Parathyroid adenoma (tissue), 2 donors: ENCODE results near the gene SEMA4C.

ENCODE experiments used
- H2AFZ ChIP-seq: fragments of 300-600 bp; sonication (generic); one replicate; pipeline ENCODE4 v1.7.0; 2017; ENCODE audit warnings: antibody characterized with exemption, mild to moderate bottlenecking
- H3K27ac ChIP-seq: fragments of 300-600 bp; sonication (generic); one replicate; pipeline ENCODE4 v1.7.0; 2017
- H3K27me3 ChIP-seq: fragments of 300-600 bp; sonication (generic); one replicate; pipeline ENCODE4 v1.7.0; 2017; ENCODE audit warnings: low read length; ENCODE audit not compliant: control insufficient read depth, insufficient read depth
- H3K36me3 ChIP-seq: fragments of 300-600 bp; sonication (generic); one replicate; pipeline ENCODE4 v1.7.0; 2017; ENCODE audit warnings: low read length; ENCODE audit not compliant: control insufficient read depth, insufficient read depth
- H3K4me1 ChIP-seq: fragments of 300-600 bp; sonication (generic); one replicate; pipeline ENCODE4 v1.7.0; 2017; ENCODE audit warnings: control low read depth
- H3K4me2 ChIP-seq: fragments of 300-600 bp; sonication (generic); one replicate; pipeline ENCODE4 v1.7.0; 2017; ENCODE audit warnings: low read length
- H3K4me3 ChIP-seq: fragments of 300-600 bp; sonication (generic); one replicate; pipeline ENCODE4 v1.7.0; 2017; ENCODE audit warnings: low read depth, low read length
- H3K79me2 ChIP-seq: fragments of 300-600 bp; sonication (generic); one replicate; pipeline ENCODE4 v1.7.0; 2017; ENCODE audit warnings: control low read depth
- H3K9ac ChIP-seq: fragments of 300-600 bp; sonication (generic); one replicate; pipeline ENCODE4 v1.7.0; 2017; ENCODE audit warnings: mild to moderate bottlenecking
- H3K9me3 ChIP-seq: fragments of 300-600 bp; sonication (generic); one replicate; pipeline ENCODE4 v1.7.0; 2017; ENCODE audit warnings: low read length; ENCODE audit not compliant: control insufficient read depth
- TF ChIP-seq, protein P1 (sequence below): fragments of 300-600 bp; sonication (generic); IDR thresholded peaks from one replicate; pipeline ENCODE4 v1.7.0; 2017; ENCODE audit warnings: antibody characterized with exemption, mild to moderate bottlenecking
- donor health status: primary hyperparathyroidism.

SEMA4C gene

DNA sequence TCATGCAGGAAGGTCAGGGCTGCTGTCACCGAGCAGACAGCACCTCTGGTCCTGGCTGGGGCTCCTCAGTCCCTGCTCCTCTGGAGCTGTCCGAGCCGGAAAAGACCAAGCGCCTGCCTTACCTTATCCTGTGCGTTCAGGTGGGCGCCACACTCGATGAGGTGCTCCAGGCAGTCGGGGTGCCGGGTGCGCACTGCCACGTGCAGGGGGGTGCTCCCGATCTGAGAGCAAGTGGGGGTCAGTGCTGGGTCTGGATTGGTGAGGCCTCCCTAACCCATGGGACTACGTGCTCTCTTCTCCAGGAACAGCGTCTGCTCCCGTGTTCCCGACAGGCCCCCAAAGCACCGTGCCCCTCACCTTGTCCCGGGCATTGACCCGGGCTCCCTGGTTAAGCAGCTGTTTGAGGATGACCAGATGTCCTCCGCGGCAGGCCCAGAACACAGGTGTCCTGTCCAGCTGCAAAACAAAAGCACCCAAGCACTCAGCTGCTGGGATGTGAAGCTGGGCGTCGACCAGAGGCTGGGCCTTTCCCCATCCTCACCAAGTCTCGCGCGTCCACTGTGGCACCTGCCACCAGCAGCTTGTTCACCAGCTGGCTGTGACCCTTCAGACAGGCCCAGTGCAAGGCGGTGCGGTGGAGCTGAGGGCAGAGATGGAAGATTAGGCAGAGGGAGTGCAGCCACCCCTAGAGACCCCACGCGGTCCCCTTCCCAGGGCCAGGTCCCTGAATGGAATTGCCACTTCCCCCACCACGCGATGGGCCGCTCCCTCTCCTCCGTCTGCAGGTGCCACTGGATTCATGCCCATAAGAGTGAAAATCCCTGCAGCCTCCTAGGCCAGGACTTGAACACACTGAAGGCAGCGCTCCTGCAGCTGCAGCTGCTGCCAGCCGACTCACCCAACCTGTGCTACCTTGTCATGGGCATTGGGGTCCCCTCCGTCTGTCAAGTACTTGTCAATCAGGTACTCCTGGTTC is 29.7 kb downstream of the SEMA4C start:
- TF ChIP-seq, protein P1, sequence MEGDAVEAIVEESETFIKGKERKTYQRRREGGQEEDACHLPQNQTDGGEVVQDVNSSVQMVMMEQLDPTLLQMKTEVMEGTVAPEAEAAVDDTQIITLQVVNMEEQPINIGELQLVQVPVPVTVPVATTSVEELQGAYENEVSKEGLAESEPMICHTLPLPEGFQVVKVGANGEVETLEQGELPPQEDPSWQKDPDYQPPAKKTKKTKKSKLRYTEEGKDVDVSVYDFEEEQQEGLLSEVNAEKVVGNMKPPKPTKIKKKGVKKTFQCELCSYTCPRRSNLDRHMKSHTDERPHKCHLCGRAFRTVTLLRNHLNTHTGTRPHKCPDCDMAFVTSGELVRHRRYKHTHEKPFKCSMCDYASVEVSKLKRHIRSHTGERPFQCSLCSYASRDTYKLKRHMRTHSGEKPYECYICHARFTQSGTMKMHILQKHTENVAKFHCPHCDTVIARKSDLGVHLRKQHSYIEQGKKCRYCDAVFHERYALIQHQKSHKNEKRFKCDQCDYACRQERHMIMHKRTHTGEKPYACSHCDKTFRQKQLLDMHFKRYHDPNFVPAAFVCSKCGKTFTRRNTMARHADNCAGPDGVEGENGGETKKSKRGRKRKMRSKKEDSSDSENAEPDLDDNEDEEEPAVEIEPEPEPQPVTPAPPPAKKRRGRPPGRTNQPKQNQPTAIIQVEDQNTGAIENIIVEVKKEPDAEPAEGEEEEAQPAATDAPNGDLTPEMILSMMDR = no peak
- no peaks in the 10 kb centered on the region for H3K27me3 ChIP-seq
- H3K36me3 ChIP-seq = no peaks in the 10 kb centered on the region
- peaks cover 19% of the 10 kb centered on the region for H3K4me1 ChIP-seq
- peak overlapping the region; percentile 63 for H2AFZ ChIP-seq
- H3K79me2 ChIP-seq = no peaks in the 10 kb centered on the region
- no peak overlapping the region for H3K4me2 ChIP-seq
- no peak overlapping the region for H3K27ac ChIP-seq
- H3K9ac ChIP-seq = no peak overlapping the region
- no peaks in the 10 kb centered on the region for H3K9me3 ChIP-seq
- H3K4me3 ChIP-seq = no peak overlapping the region

DNA sequence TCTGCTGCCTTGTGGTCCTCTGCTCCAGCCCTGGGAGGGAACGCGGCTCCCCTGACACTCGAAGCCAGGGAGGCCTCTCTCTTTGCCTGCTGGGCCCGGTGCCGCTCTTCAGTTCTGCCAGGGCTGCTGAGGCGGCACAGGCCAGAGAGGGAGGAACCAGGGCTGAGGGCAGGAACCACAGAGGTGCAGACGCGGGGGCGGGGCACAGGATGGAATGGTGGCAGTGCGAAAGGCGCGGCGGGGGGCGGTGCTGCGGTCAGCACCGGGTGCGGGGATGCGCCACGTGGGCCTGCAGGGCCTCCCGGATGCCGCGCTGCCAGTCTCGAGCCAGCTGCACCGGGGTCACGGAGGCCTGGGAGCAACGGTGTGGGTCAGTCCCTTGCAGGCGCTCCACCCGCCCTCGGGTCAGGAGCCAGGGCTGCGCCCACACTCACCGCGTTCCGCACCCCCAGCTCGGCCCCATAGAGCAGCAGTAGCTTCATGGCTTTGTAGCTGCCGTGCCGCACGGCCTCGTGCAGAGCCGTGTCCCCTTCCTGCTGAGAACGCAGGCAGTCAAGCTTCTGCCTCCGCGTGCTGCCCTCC is 30.5 kb downstream of the SEMA4C start:
- Histone ChIP-seq H3K27ac (no peak overlapping the region), H2AFZ (peak overlapping the region; percentile 63), H3K4me3 (no peak overlapping the region), H3K27me3 (no peaks in the 10 kb centered on the region), H3K9ac (no peak overlapping the region), H3K36me3 (no peaks in the 10 kb centered on the region), H3K4me2 (no peak overlapping the region), H3K4me1 (peaks cover 19% of the 10 kb centered on the region), H3K9me3 (no peaks in the 10 kb centered on the region), H3K79me2 (no peaks in the 10 kb centered on the region)
- TF ChIP-seq, protein P1 = no peak

DNA sequence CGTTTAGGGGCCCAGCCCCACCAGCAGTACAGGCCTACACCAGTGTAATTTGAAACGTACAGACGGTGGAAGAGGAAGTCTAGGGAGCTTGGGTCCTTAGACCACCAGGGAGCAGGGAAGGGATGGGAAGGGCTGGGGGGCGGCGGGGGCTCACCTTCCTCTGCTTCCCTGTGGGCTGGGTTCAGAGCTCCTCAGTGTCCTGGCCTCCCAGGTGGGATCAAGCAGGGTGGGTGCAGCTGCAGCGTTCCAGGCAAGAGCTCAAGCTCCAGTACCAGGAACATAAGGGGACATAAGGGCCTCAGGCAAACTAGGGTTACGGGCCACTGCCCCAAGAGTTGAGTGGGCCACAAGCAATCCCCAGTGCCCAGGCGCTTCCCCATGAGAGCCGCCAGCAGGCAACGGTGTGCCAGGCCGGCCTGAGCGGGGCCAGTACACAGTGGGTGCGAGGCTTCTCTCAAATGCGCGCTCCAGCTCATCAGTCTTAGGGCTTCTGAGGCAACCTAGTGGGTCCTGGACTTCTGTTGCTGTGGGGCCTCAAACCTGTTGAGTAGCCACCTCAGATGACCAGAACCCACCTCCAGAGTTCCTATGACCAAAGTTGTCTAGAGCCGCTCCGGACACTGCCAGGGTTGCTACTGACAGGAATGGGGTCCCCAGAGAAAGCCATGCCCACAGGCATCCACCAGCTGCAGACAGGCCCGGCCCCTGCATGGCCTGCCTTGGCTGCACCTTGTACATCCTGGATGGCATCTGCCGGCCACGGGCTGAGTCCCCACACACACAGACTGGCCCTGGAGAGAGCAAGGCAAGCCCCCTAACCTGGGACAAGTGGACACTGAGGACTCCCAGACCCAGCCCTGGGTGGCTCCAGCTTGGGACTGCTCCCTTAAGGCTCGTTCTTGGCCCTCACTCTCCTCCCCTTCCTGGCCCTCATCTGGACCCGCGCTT is 31.3 kb downstream of the SEMA4C start:
- Histone ChIP-seq H3K79me2 (no peaks in the 10 kb centered on the region), H3K4me2 (no peak overlapping the region), H3K4me3 (no peak overlapping the region), H3K27ac (no peak overlapping the region), H3K36me3 (no peaks in the 10 kb centered on the region), H2AFZ (peak overlapping the region; percentile 63), H3K27me3 (no peaks in the 10 kb centered on the region), H3K4me1 (peaks cover 19% of the 10 kb centered on the region), H3K9me3 (no peaks in the 10 kb centered on the region), H3K9ac (no peak overlapping the region)
- TF ChIP-seq, protein P1 = no peak

DNA sequence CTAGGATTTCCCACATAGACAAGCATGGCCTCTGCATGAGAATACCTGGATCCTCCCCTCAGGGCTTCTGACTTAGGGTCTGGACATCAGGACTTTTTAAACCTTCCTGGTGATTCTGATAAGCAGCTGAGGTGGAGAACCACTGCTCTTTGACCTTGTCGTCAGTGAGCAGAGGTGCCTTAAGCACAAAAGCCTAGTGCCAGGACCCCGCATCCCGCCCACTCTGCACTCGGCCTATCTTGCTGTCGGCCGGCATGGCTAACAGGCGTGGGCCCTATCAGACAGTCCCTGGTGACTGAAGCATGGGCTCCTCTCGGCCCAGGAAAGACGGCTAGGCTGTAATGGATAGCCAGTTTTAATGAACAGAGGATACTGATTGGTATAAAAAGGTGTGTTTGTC is 32.3 kb downstream of the SEMA4C start:
- H3K36me3 ChIP-seq = no peaks in the 10 kb centered on the region
- peaks cover 25% of the 10 kb centered on the region for H3K4me1 ChIP-seq
- no peak overlapping the region for H3K27ac ChIP-seq
- H3K79me2 ChIP-seq = no peaks in the 10 kb centered on the region
- no peak overlapping the region for H3K4me3 ChIP-seq
- H3K9me3 ChIP-seq = no peaks in the 10 kb centered on the region
- H3K9ac ChIP-seq = no peak overlapping the region
- no peak overlapping the region for H2AFZ ChIP-seq
- no peak overlapping the region for H3K4me2 ChIP-seq
- TF ChIP-seq, protein P1 = no peak
- H3K27me3 ChIP-seq = no peaks in the 10 kb centered on the region
